ENCODE results near the gene CD86.

Gene CD86

DNA sequence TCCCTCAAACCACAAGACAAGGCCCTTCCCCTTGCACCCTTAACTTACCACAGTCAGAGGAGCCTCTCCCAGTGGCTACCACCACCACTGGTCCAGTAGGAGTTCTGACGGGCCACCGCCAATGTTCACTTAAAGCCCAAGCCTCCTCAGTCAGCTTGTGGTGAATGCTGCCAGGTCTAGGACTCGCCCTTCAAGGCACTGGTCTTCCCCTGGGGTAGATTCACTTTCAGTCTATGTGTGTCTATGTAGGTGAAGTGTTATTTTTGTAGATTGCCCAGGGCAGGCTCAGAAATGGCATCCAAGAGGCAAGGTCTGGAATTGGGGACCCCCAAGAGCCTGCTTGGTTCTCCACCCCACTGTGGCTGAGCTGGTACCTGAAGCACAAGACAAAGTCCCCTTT is 112.9 kb downstream of the CD86 start:
- Histone ChIP-seq H3K4me2 (ENCODE audit: low read length) (no peak overlapping the region), H3F3A (ENCODE audit: control insufficient read depth, insufficient read depth) (no peaks in the 10 kb centered on the region), H3K9me3 (ENCODE audit: control insufficient read depth, insufficient read depth, low read length) (no peaks in the 10 kb centered on the region), H3K79me2 (ENCODE audit: control insufficient read depth, low read length) (no peaks in the 10 kb centered on the region), H3K27me3 (ENCODE audit: control insufficient read depth, low read length) (no peaks in the 10 kb centered on the region), H3K9me2 (replicated peaks; ENCODE audit: control insufficient read depth, low read length) (no peaks in the 10 kb centered on the region), H3K4me1 (ENCODE audit: control insufficient read depth, low read length) (no peaks in the 10 kb centered on the region), H3K27ac (ENCODE audit: low read depth, low read length) (no peak overlapping the region), H3K4me3 (ENCODE audit: low read length) (no peak overlapping the region), H3K36me3 (ENCODE audit: control insufficient read depth, low read length) (no peaks in the 10 kb centered on the region), H4K20me1 (ENCODE audit: control insufficient read depth, insufficient read depth, low read depth, low read length) (no peaks in the 10 kb centered on the region)
- no peak for TF ChIP-seq CTCF (IDR thresholded peaks at IDR 0.05; ENCODE audit: low read depth, low read length, poor library complexity, severe bottlenecking)
- TF ChIP-seq EZH2phosphoT487 (IDR thresholded peaks at IDR 0.05; ENCODE audit: borderline replicate concordance, low read length) = no peak

- H3F3A ChIP-seq (ENCODE audit: control insufficient read depth, insufficient read depth) = no peaks in the 10 kb centered on the region
- no peak for TF ChIP-seq EZH2phosphoT487 (IDR thresholded peaks at IDR 0.05; ENCODE audit: borderline replicate concordance, low read length)
- TF ChIP-seq CTCF (IDR thresholded peaks at IDR 0.05; ENCODE audit: low read depth, low read length, poor library complexity, severe bottlenecking) = no peak
- no peak overlapping the region for H3K4me2 ChIP-seq (ENCODE audit: low read length)
- H3K36me3 ChIP-seq (ENCODE audit: control insufficient read depth, low read length) = no peaks in the 10 kb centered on the region
- H3K4me1 ChIP-seq (ENCODE audit: control insufficient read depth, low read length) = no peaks in the 10 kb centered on the region
- no peaks in the 10 kb centered on the region for H3K27me3 ChIP-seq (ENCODE audit: control insufficient read depth, low read length)
- no peaks in the 10 kb centered on the region for H3K9me2 ChIP-seq (replicated peaks; ENCODE audit: control insufficient read depth, low read length)
- no peak overlapping the region for H3K4me3 ChIP-seq (ENCODE audit: low read length)
- no peak overlapping the region for H3K27ac ChIP-seq (ENCODE audit: low read depth, low read length)
- peaks cover 4% of the 10 kb centered on the region; the same call in 1 of the 2 replicates for H3K9me3 ChIP-seq (ENCODE audit: control insufficient read depth, insufficient read depth, low read length)
- H3K79me2 ChIP-seq (ENCODE audit: control insufficient read depth, low read length) = no peaks in the 10 kb centered on the region
- no peaks in the 10 kb centered on the region for H4K20me1 ChIP-seq (ENCODE audit: control insufficient read depth, insufficient read depth, low read depth, low read length)
Measured at GRCh38 chr3:122169911-122170310, 114.7 kb downstream of the CD86 start.

All from DOHH2 (cell line).